ENCODE measurements around the gene RENBP.

The RENBP gene

GRCh38 chrX:153901753-153902140, 42.7 kb downstream of the RENBP start:
- TF ChIP-seq, protein P1, sequence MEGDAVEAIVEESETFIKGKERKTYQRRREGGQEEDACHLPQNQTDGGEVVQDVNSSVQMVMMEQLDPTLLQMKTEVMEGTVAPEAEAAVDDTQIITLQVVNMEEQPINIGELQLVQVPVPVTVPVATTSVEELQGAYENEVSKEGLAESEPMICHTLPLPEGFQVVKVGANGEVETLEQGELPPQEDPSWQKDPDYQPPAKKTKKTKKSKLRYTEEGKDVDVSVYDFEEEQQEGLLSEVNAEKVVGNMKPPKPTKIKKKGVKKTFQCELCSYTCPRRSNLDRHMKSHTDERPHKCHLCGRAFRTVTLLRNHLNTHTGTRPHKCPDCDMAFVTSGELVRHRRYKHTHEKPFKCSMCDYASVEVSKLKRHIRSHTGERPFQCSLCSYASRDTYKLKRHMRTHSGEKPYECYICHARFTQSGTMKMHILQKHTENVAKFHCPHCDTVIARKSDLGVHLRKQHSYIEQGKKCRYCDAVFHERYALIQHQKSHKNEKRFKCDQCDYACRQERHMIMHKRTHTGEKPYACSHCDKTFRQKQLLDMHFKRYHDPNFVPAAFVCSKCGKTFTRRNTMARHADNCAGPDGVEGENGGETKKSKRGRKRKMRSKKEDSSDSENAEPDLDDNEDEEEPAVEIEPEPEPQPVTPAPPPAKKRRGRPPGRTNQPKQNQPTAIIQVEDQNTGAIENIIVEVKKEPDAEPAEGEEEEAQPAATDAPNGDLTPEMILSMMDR (IDR thresholded peaks at IDR 0.05; ENCODE audit: low read depth, low read length) = no peak
- H3K4me3 ChIP-seq (ENCODE audit: low read depth, low read length) = no peak overlapping the region
- H3K9me3 ChIP-seq = no peaks in the 10 kb centered on the region
- no peaks in the 10 kb centered on the region for H3K27me3 ChIP-seq
- no peaks in the 10 kb centered on the region for H3K36me3 ChIP-seq
- peaks cover 25% of the 10 kb centered on the region for H3K4me1 ChIP-seq
- DNase-seq = no peak

DNA sequence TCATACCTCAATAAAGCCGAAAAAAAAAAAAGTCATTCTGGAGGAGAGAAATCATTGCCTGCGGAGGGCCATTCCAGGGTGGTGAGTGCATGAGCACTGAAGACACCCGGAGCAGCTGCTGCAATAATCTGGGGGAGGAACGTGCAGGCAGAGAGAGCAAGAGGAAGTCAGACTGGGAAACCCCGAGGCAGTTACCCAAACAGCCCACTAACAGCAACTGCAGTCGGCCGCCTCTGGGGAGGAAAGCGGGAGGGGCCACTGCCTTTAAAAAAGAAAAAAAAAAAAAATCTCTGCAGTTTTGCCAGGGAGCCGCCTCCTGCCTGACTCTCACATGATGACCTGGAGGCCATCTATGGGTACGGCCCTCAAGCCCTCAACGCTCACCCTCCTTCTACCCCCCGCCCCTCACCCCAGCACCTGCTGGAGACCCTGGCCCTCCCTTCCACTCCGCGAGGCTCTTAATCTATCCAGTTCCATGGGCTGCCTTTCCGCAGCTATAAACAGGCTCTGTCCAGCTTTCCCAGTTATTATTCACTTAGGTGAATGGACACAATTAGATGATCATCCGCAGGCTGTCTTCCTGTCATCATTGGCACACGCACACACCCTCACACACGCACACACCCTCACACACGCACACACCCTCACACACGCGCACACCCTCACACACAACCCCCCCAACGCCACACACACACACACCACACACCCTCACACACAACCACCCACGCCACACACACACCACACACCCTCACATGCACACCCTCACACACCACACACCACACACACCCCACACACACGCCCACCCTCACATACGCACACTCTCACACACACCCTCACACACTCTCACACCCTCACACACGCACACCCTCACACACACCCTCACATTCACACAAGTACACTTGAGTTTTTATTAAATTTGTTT, 43.4 kb downstream of the RENBP start:
- H3K4me1 ChIP-seq = peaks cover 25% of the 10 kb centered on the region
- no peaks in the 10 kb centered on the region for H3K9me3 ChIP-seq
- DNase-seq = peak; percentile 80
- no peaks in the 10 kb centered on the region for H3K27me3 ChIP-seq
- TF ChIP-seq, protein P1 (IDR thresholded peaks at IDR 0.05; ENCODE audit: low read depth, low read length) = no peak
- no peak overlapping the region for H3K4me3 ChIP-seq (ENCODE audit: low read depth, low read length)
- no peaks in the 10 kb centered on the region for H3K36me3 ChIP-seq

- Histone ChIP-seq H3K27me3 (no peaks in the 10 kb centered on the region), H3K36me3 (no peaks in the 10 kb centered on the region), H3K4me3 (ENCODE audit: low read depth, low read length) (no peak overlapping the region), H3K9me3 (no peaks in the 10 kb centered on the region), H3K4me1 (peaks cover 18% of the 10 kb centered on the region)
- TF ChIP-seq, protein P1 (IDR thresholded peaks at IDR 0.05; ENCODE audit: low read depth, low read length) = no peak
- DNase-seq = no peak
Measured at GRCh38 chrX:153897899-153898298, 46.5 kb downstream of the RENBP start.

DNA sequence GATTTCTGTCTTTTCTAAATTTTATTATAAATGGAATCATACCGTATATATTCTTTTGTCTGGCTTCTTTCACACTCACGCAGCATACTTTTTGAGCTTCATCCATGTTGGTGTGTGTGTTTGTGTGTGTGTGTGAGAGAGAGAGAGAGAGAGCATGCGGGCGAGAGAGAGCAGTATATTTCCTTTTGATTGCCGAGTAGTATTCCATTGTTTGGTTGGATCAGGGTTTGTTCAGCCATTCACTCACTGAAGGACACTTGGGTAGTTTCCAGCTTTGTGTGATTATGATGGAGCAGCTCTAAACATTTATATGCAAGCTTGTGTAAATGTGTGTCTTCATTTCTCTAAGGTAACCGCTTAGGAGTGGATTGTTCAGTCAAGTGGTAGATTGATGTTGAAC, 55.3 kb downstream of the RENBP start:
- Histone ChIP-seq H3K36me3 (no peaks in the 10 kb centered on the region), H3K4me3 (ENCODE audit: low read depth, low read length) (no peak overlapping the region), H3K27me3 (no peaks in the 10 kb centered on the region), H3K4me1 (peaks cover 5% of the 10 kb centered on the region), H3K9me3 (no peaks in the 10 kb centered on the region)
- DNase-seq = no peak
- TF ChIP-seq, protein P1 (IDR thresholded peaks at IDR 0.05; ENCODE audit: low read depth, low read length) = no peak

DNA sequence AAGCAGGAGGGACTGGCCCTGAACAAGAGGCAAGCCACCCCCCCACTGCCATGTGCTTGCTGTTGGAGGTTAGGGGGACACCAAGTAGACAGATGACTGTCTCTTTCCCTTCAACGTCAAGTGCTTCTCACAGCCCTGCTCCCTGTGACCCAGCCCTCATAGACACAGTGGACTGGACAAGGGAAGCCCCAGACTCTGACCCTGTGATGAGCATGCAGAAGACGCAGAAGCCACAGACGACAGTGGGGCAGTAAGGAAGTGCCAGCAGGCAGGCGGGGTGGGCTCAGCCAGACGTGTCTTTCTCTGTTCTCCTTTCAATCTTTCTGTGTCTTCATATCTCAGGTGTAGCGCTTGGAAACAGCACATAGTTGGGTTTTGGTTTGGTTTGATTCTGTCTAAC, 56.1 kb downstream of the RENBP start:
- Histone ChIP-seq H3K4me1 (peaks cover 5% of the 10 kb centered on the region), H3K4me3 (ENCODE audit: low read depth, low read length) (no peak overlapping the region), H3K27me3 (no peaks in the 10 kb centered on the region), H3K9me3 (no peaks in the 10 kb centered on the region), H3K36me3 (peaks cover 3% of the 10 kb centered on the region; the same call in 1 of the 2 replicates)
- TF ChIP-seq, protein P1 (IDR thresholded peaks at IDR 0.05; ENCODE audit: low read depth, low read length) = no peak
- DNase-seq = no peak

DNA sequence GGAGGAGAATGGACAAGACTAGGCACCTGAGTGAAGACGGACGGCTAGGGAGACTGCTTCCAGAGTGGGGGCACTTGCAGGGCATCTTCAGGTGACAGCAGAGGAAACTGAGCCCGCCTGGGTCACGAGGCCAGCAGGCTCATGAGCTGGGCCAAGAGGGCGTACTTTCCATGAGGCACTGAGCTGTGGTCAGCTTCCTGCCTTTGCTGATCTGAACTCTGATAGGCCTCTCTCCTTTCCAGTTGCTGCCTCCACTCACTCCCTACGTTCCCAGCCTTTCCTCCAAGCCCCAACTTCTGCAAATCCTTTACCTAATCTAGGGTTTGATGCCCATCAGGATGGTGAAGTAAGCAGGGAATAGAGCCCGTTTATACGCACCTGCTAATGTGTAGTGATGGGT, 57.1 kb downstream of the RENBP start:
- TF ChIP-seq, protein P1 (IDR thresholded peaks at IDR 0.05; ENCODE audit: low read depth, low read length) = no peak
- Histone ChIP-seq H3K4me3 (ENCODE audit: low read depth, low read length) (no peak overlapping the region), H3K36me3 (peaks cover 3% of the 10 kb centered on the region; the same call in 1 of the 2 replicates), H3K9me3 (no peaks in the 10 kb centered on the region), H3K27me3 (no peaks in the 10 kb centered on the region), H3K4me1 (peaks cover 12% of the 10 kb centered on the region)
- no peak for DNase-seq
